ENCODE measurements around the gene MESP2. TPM values are rescaled to one million over a fixed set of nuclear protein-coding genes. Genes with fewer than 3 reads are reported as not detected.

The MESP2 gene
- total and polyA plus RNA-seq, 2 experiments from 2014 or later: not detected

DNA sequence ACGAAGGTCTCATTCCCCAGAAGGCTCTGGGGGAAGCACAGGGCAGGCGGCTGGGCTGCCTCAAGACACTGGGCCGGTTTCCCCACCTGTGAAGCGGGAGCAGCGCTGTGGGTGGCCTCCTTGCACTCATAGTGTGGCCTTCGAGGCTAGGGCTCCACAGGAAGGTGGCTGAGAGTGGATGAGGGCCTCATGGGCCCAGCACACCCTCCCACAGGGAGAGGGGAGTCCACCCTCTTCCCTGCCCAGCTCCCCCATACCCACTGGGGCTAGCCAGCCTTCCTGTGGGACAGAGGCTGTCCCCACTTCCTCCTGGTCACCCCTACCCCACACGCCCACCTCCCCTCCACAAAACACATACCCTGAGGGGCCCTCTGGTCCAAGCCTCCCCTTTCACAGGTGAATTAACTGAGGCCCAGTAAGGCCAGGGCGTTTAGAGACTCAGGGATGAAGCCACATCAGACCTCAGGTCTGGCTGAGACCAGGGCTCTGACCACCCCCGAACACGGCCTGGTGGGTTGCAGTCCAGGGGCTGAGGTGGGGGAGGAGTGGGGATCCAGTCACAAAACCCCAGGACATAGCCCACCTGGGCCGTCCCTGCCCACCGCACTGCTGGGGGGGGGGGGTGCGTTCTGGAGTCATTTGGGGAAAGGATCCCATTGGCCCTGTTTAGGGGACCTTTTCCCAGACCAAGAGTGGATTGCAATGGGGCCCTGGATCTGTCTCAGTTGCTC is 37.4 kb downstream of the MESP2 start:
- H3K4me3 ChIP-seq: peak overlapping the region; percentile 96
- peak; percentile 34 for DNase-seq
- TF ChIP-seq EZH2phosphoT487 (IDR thresholded peaks at IDR 0.05; ENCODE audit: insufficient read depth, low read depth) (no peak), EZH2 (IDR thresholded peaks at IDR 0.05; ENCODE audit: insufficient read depth, poor library complexity, severe bottlenecking) (no peak)
- H3K9me2 ChIP-seq (ENCODE audit: insufficient read depth): no peaks in the 10 kb centered on the region
- 20 to 34% methylated on average over 10 to 13 of the region's 13 CpGs for WGBS, 2 experiments (ENCODE audit: low coverage in 1 of 2, low lambda C conversion rate in 2 of 2, missing lambda C conversion rate in 2 of 2)
- H3F3A ChIP-seq (ENCODE audit: insufficient read depth): peaks cover 60% of the 10 kb centered on the region
- H3K9me3 ChIP-seq (ENCODE audit: low read depth): no peaks in the 10 kb centered on the region
- H3K4me1 ChIP-seq (ENCODE audit: insufficient read depth): peaks cover 32% of the 10 kb centered on the region
- in situ Hi-C loops (cut with MboI): no loop called here
- H3K27ac ChIP-seq: peak overlapping the region; percentile 69
- no peaks in the 10 kb centered on the region for H3K27me3 ChIP-seq (replicated peaks; ENCODE audit: insufficient read depth)
- peak overlapping the region; percentile 92 for H3K4me2 ChIP-seq (ENCODE audit: unreplicated experiment)
- 0 out of 2 replicates have a peak overlapping the region, but pooled peaks have one; percentile 42 for H2AFZ ChIP-seq
- 0 out of 2 replicates have a peak, but pooled peaks cover 3% of the 10 kb centered on the region for H3K36me3 ChIP-seq (ENCODE audit: low read depth)
- peaks cover 65% of the 10 kb centered on the region for H3K79me2 ChIP-seq (ENCODE audit: insufficient read depth)
- no peaks in the 10 kb centered on the region for H4K20me1 ChIP-seq (ENCODE audit: insufficient read depth)
- H3K9ac ChIP-seq: peak overlapping the region; percentile 91

DNA sequence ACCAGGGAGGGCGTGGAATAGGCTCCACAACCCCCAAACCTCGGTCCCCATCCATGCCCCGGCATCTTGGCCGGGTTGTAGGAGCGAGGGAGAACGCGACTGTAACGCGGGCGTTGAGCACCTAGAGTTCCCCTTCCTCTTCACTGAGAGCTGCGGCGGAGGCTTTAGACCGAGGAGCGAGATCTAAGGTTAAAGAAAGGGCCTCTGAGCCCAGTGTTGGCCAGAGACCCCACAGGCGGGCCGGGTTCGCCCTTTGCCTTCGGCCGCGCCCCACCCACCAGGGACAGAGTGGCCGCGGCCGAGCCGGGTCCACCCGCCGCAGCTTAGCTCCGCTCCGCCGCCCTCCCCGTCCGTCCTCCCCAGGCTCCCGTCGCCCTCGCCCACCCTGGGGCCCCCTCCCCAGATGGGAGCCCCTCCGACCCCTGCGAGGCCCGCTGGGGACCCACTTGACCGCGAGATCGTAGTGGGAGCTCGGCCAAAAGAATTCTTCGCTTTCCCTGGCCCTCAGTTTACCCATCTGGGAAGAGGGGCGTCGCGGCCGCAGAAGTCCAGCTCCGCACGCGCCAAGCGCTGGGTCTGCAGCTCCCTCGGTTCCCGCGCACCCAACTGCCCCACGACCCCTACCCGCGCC is 38.1 kb downstream of the MESP2 start:
- Histone ChIP-seq H3K9me2 (ENCODE audit: insufficient read depth) (no peaks in the 10 kb centered on the region), H3K4me1 (ENCODE audit: insufficient read depth) (peaks cover 32% of the 10 kb centered on the region), H3K9me3 (ENCODE audit: low read depth) (no peaks in the 10 kb centered on the region), H3F3A (ENCODE audit: insufficient read depth) (peaks cover 59% of the 10 kb centered on the region), H3K4me2 (ENCODE audit: unreplicated experiment) (peak overlapping the region; percentile 92), H2AFZ (peak overlapping the region; percentile 42; the same call in 1 of the 2 replicates), H4K20me1 (ENCODE audit: insufficient read depth) (no peaks in the 10 kb centered on the region), H3K79me2 (ENCODE audit: insufficient read depth) (peaks cover 58% of the 10 kb centered on the region), H3K36me3 (ENCODE audit: low read depth) (0 out of 2 replicates have a peak, but pooled peaks cover 3% of the 10 kb centered on the region), H3K4me3 (peak overlapping the region; percentile 96), H3K27ac (peak overlapping the region; percentile 69), H3K9ac (peak overlapping the region; percentile 91), H3K27me3 (replicated peaks; ENCODE audit: insufficient read depth) (no peaks in the 10 kb centered on the region)
- DNase-seq: peak; percentile 62
- WGBS, 2 experiments (ENCODE audit: low coverage in 1 of 2, low lambda C conversion rate in 2 of 2, missing lambda C conversion rate in 2 of 2): 1 to 2% methylated on average over 15 to 41 of the region's 56 CpGs
- in situ Hi-C loops (cut with MboI): no loop called here
- no peak for TF ChIP-seq EZH2 (IDR thresholded peaks at IDR 0.05; ENCODE audit: insufficient read depth, poor library complexity, severe bottlenecking)
- no peak for TF ChIP-seq EZH2phosphoT487 (IDR thresholded peaks at IDR 0.05; ENCODE audit: insufficient read depth, low read depth)

DNA sequence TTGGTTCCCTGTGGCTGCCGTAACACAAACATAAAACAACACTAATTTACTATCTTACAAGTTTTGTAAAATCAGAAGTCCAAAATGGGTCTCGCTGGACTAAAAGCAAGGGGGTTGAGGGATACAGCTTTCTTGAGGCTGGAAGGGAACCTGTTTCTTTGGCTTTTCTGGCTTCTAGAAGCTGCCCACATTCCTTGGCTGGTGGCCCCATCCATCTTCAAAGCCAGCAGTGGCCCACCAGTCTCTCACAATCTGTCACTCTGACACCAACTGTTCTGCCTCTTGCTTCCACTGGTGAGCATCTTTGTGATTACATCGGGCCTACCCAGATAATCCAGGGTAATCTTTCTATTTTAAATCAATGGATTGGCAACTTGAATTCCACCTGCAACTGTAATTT is 39.6 kb downstream of the MESP2 start:
- H3K9me2 ChIP-seq (ENCODE audit: insufficient read depth): no peaks in the 10 kb centered on the region
- no peaks in the 10 kb centered on the region for H3K27me3 ChIP-seq (replicated peaks; ENCODE audit: insufficient read depth)
- in situ Hi-C loops (cut with MboI): no loop called here
- no peak overlapping the region for H3K4me2 ChIP-seq (ENCODE audit: unreplicated experiment)
- no peak overlapping the region for H3K4me3 ChIP-seq
- H3K36me3 ChIP-seq (ENCODE audit: low read depth): no peaks in the 10 kb centered on the region
- no peak overlapping the region; the same call in 1 of the 2 replicates for H3K27ac ChIP-seq
- peaks cover 43% of the 10 kb centered on the region for H3K79me2 ChIP-seq (ENCODE audit: insufficient read depth)
- no peak overlapping the region for H2AFZ ChIP-seq
- peaks cover 55% of the 10 kb centered on the region for H3F3A ChIP-seq (ENCODE audit: insufficient read depth)
- H3K4me1 ChIP-seq (ENCODE audit: insufficient read depth): peaks cover 41% of the 10 kb centered on the region
- WGBS, 2 experiments (ENCODE audit: low coverage in 1 of 2, low lambda C conversion rate in 2 of 2, missing lambda C conversion rate in 2 of 2): 85 to 90% methylated on average over 3 of the region's 3 CpGs
- H3K9me3 ChIP-seq (ENCODE audit: low read depth): no peaks in the 10 kb centered on the region
- no peak for DNase-seq
- no peak for TF ChIP-seq EZH2 (IDR thresholded peaks at IDR 0.05; ENCODE audit: insufficient read depth, poor library complexity, severe bottlenecking)
- no peak for TF ChIP-seq EZH2phosphoT487 (IDR thresholded peaks at IDR 0.05; ENCODE audit: insufficient read depth, low read depth)
- no peak overlapping the region for H3K9ac ChIP-seq
- no peaks in the 10 kb centered on the region for H4K20me1 ChIP-seq (ENCODE audit: insufficient read depth)

DNA sequence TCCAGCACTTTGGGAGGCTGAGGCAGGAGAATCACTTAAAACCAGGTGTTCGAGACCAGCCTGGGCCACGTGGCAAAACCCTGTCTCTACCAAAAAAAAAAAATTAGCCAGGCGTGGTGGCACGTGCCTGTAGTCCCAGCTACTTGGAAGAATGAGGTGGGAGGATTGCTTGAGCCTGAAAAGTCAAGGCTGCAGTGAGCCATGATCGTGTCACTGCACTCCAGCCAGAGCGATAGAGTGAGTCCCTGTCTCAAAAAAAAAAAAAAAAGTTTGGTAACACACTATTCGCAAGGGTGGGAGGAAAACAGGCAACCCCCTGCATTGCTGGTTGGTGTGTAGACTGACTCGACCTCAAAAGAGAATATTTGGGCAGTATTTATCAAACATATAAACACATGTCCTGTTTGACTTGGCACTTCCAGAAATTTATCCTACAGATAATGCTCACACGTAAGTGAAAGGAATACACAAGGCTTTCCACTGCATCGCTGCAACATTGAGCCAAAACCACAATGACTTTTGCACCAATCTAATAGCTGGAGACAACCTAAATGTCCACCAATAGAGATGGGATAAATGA is 41.7 kb downstream of the MESP2 start:
- Histone ChIP-seq H3K9me2 (ENCODE audit: insufficient read depth) (no peaks in the 10 kb centered on the region), H3K27ac (peak overlapping the region; percentile 64)
- DNase-seq: peak; percentile 66

More for the DNA sequence above, 41.7 kb downstream of the MESP2 start:
- peak overlapping the region; percentile 51 for H3K9ac ChIP-seq
- H3K4me3 ChIP-seq: no peak overlapping the region
- peaks cover 41% of the 10 kb centered on the region for H3K4me1 ChIP-seq (ENCODE audit: insufficient read depth)
- TF ChIP-seq EZH2phosphoT487 (IDR thresholded peaks at IDR 0.05; ENCODE audit: insufficient read depth, low read depth) (no peak), EZH2 (IDR thresholded peaks at IDR 0.05; ENCODE audit: insufficient read depth, poor library complexity, severe bottlenecking) (no peak)
- H3K9me3 ChIP-seq (ENCODE audit: low read depth): no peaks in the 10 kb centered on the region
- peak overlapping the region; percentile 30; the same call in 1 of the 2 replicates for H2AFZ ChIP-seq
- in situ Hi-C loops (cut with MboI): no loop called here
- H3K36me3 ChIP-seq (ENCODE audit: low read depth): no peaks in the 10 kb centered on the region
- WGBS, 2 experiments (ENCODE audit: low coverage in 1 of 2, low lambda C conversion rate in 2 of 2, missing lambda C conversion rate in 2 of 2): 25 to 28% methylated on average over 10 of the region's 10 CpGs
- H3K4me2 ChIP-seq (ENCODE audit: unreplicated experiment): no peak overlapping the region
- no peaks in the 10 kb centered on the region for H4K20me1 ChIP-seq (ENCODE audit: insufficient read depth)
- peaks cover 57% of the 10 kb centered on the region for H3F3A ChIP-seq (ENCODE audit: insufficient read depth)
- H3K27me3 ChIP-seq (replicated peaks; ENCODE audit: insufficient read depth): no peaks in the 10 kb centered on the region
- peaks cover 23% of the 10 kb centered on the region for H3K79me2 ChIP-seq (ENCODE audit: insufficient read depth)

Data from GM23248 (cell line).